H1 (cell line): Measurements from ENCODE around the gene FHIP1B. TPM values are rescaled to one million over a fixed set of nuclear protein-coding genes. Genes with fewer than 3 reads are reported as not detected.

Experiments
- CTCF ChIA-PET: fragments of 300-600 bp; sonication (Branson Sonifier 250); formaldehyde crosslinking; loops from one replicate; lab custom pipeline; 2021; ENCODE audit not compliant: partially characterized antibody; lab: Charles Lee
- POLR2A ChIA-PET: fragments of 300-600 bp; sonication (Branson Sonifier 250); formaldehyde crosslinking; loops from one replicate; lab custom pipeline; 2021; ENCODE audit warnings: inconsistent platforms; ENCODE audit not compliant: partially characterized antibody; lab: Charles Lee
- DNase-seq, 2 experiments: peaks; one replicate each; pipeline versions ENCODE4 v3.0.0 to v3.0.0-alpha.2; 2010 to 2022; ENCODE audit warnings: low spot score in 2 of 2, low read depth in 1 of 2, mixed read lengths in 1 of 2
- FAIRE-seq: peaks from 2 replicates; lab custom pipeline; 2011; peaks lifted over from hg19 to GRCh38; lab: Jason Lieb, UNC
- H2AFZ ChIP-seq: 2 replicates; pipeline ENCODE4 v1.8.1; 2012; ENCODE audit warnings: low read length, inconsistent platforms
- H2AK5ac ChIP-seq: 2 replicates; pipeline ENCODE4 v1.6.1; 2013; ENCODE audit warnings: low read depth, low read length
- H2BK120ac ChIP-seq: replicated peaks from 2 replicates; pipeline ENCODE3; 2013; ENCODE audit warnings: low read depth, low read length, inconsistent platforms
- H2BK12ac ChIP-seq: 2 replicates; pipeline ENCODE4 v1.6.1; 2013; ENCODE audit warnings: low read depth, low read length
- H2BK15ac ChIP-seq: 2 replicates; pipeline ENCODE4 v1.6.1; 2013; ENCODE audit warnings: low read length
- H2BK20ac ChIP-seq: 2 replicates; pipeline ENCODE4 v1.6.1; 2013; ENCODE audit warnings: low read length
- H2BK5ac ChIP-seq: 2 replicates; pipeline ENCODE4 v1.6.1; 2013; ENCODE audit warnings: low read depth, low read length
- H3K14ac ChIP-seq: 2 replicates; pipeline ENCODE4 v1.6.1; 2013; ENCODE audit warnings: inconsistent platforms; ENCODE audit not compliant: insufficient read length
- H3K18ac ChIP-seq: 2 replicates; pipeline ENCODE4 v1.6.1; 2013; ENCODE audit warnings: low read length; ENCODE audit errors: extremely low read depth
- H3K23ac ChIP-seq: 2 replicates; pipeline ENCODE4 v1.6.1; 2013; ENCODE audit warnings: inconsistent platforms; ENCODE audit not compliant: insufficient read length
- H3K23me2 ChIP-seq: 2 replicates; pipeline ENCODE4 v1.6.1; 2013; ENCODE audit warnings: low read depth, low read length
- H3K27ac ChIP-seq: 2 replicates; pipeline ENCODE4 v1.6.1; 2011; ENCODE audit warnings: low read depth, low read length, inconsistent platforms
- H3K27me3 ChIP-seq, 4 experiments: replicated peaks in 1 of 4; 1 replicate in 1 of 4; 2 replicates in 3 of 4; pipeline versions ENCODE4 v1.6.1 to v1.8.1; 2011 to 2013; ENCODE audit warnings: low read length in 3 of 4, mild to moderate bottlenecking in 3 of 4, inconsistent platforms in 2 of 4, mixed read lengths in 2 of 4, moderate library complexity in 1 of 4; ENCODE audit not compliant: control insufficient read depth in 3 of 4, insufficient read depth in 3 of 4; ENCODE audit errors: extremely low read depth in 1 of 4
- H3K36me3 ChIP-seq, 4 experiments: 2 replicates each; pipeline versions ENCODE4 v1.6.1 to v1.8.1; 2011 to 2013; ENCODE audit warnings: mild to moderate bottlenecking in 4 of 4, low read length in 3 of 4, moderate library complexity in 2 of 4, control low read depth in 1 of 4, inconsistent platforms in 1 of 4; ENCODE audit not compliant: insufficient read depth in 4 of 4, control insufficient read depth in 2 of 4
- H3K4ac ChIP-seq: replicated peaks from 2 replicates; pipeline ENCODE3; 2013; ENCODE audit warnings: low read length, low read depth, mixed read lengths, inconsistent platforms; ENCODE audit not compliant: insufficient read length
- H3K4me1 ChIP-seq, 4 experiments: replicated peaks in 1 of 4; 1 replicate in 1 of 4; 2 replicates in 3 of 4; pipeline versions ENCODE4 v1.6.1 to v1.8.1; 2011 to 2013; ENCODE audit warnings: low read length in 3 of 4, inconsistent platforms in 2 of 4, mixed read lengths in 1 of 4; ENCODE audit not compliant: insufficient read depth in 4 of 4, control insufficient read depth in 3 of 4
- H3K4me2 ChIP-seq, 2 experiments: 2 replicates each; pipeline versions ENCODE4 v1.6.1 to v1.8.1; 2011 to 2013; ENCODE audit warnings: low read depth in 2 of 2, low read length in 2 of 2, control low read depth in 1 of 2, inconsistent platforms in 1 of 2, mild to moderate bottlenecking in 1 of 2; ENCODE audit not compliant: insufficient read depth in 1 of 2
- H3K4me3 ChIP-seq, 4 experiments: fragments of 200-600, 300-600 bp in 1 of 4; sonication (generic), shearing (Covaris generic), sonication (Bioruptor Twin) in 1 of 4; 2 replicates each; pipeline versions ENCODE4 v1.5.1 to v1.8.1; 2011 to 2016; ENCODE audit warnings: low read length in 4 of 4, low read depth in 3 of 4, control low read depth in 2 of 4, inconsistent platforms in 2 of 4, mild to moderate bottlenecking in 2 of 4, mixed read lengths in 1 of 4, moderate library complexity in 1 of 4; ENCODE audit not compliant: insufficient read depth in 2 of 4; ENCODE audit errors: extremely low read depth in 1 of 4
- H3K56ac ChIP-seq: replicated peaks from 2 replicates; pipeline ENCODE3; 2013; ENCODE audit warnings: low read depth, mild to moderate bottlenecking, mixed read lengths, low read length, inconsistent platforms; ENCODE audit not compliant: insufficient read length
- H3K79me1 ChIP-seq: 2 replicates; pipeline ENCODE4 v1.6.1; 2013; ENCODE audit warnings: low read depth, low read length, control low read depth
- H3K79me2 ChIP-seq, 2 experiments: 2 replicates each; pipeline versions ENCODE4 v1.6.1 to v1.8.1; 2012 to 2013; ENCODE audit warnings: low read length in 2 of 2, mild to moderate bottlenecking in 2 of 2, inconsistent platforms in 1 of 2; ENCODE audit not compliant: insufficient read depth in 2 of 2, control insufficient read depth in 1 of 2
- H3K9ac ChIP-seq, 4 experiments: replicated peaks in 1 of 4; 1 replicate in 1 of 4; 2 replicates in 3 of 4; pipeline versions ENCODE4 v1.6.1 to v1.8.1; 2011 to 2013; ENCODE audit warnings: low read depth in 3 of 4, low read length in 3 of 4, control low read depth in 2 of 4, mild to moderate bottlenecking in 2 of 4, moderate library complexity in 2 of 4, inconsistent platforms in 1 of 4; ENCODE audit errors: extremely low read depth in 1 of 4
- H3K9me3 ChIP-seq, 2 experiments: 2 replicates each; pipeline versions ENCODE4 v1.6.1 to v1.8.1; 2012 to 2013; ENCODE audit warnings: mild to moderate bottlenecking in 2 of 2, moderate library complexity in 2 of 2, control low read depth in 1 of 2, inconsistent platforms in 1 of 2, low read depth in 1 of 2, low read length in 1 of 2, mixed read lengths in 1 of 2; ENCODE audit not compliant: insufficient read depth in 2 of 2
- H4K20me1 ChIP-seq, 2 experiments: replicated peaks in 1 of 2; 2 replicates each; pipeline versions ENCODE3 to v1.8.1; 2011 to 2013; ENCODE audit warnings: inconsistent platforms in 2 of 2, low read length in 2 of 2, mild to moderate bottlenecking in 1 of 2; ENCODE audit not compliant: insufficient read depth in 2 of 2, control insufficient read depth in 1 of 2
- H4K5ac ChIP-seq: 2 replicates; pipeline ENCODE4 v1.6.1; 2013; ENCODE audit warnings: low read length, low read depth, mixed read lengths, inconsistent platforms; ENCODE audit not compliant: insufficient read length
- H4K8ac ChIP-seq: 2 replicates; pipeline ENCODE4 v1.8.0; 2013; ENCODE audit warnings: mild to moderate bottlenecking, moderate library complexity, low read length, inconsistent platforms; ENCODE audit not compliant: insufficient read depth; ENCODE audit errors: extremely low read depth
- H4K91ac ChIP-seq: replicated peaks from 2 replicates; pipeline ENCODE3; 2013; ENCODE audit warnings: low read length, mixed read lengths, inconsistent platforms; ENCODE audit not compliant: insufficient read length
- CTCF ChIP-seq, 3 experiments: IDR thresholded peaks; 1 replicate in 2 of 3; 2 replicates in 1 of 3; pipeline versions ENCODE4 v1.5.1 to v1.6.1; 2011; ENCODE audit warnings: low read length in 3 of 3, mild to moderate bottlenecking in 3 of 3, inconsistent platforms in 2 of 3, low read depth in 1 of 3, moderate library complexity in 1 of 3; ENCODE audit not compliant: insufficient read depth in 1 of 3; ENCODE audit errors: control extremely low read depth in 1 of 3
- GTF2F1 ChIP-seq: IDR thresholded peaks from 2 replicates; pipeline ENCODE4 v1.6.1; 2012; ENCODE audit warnings: low read depth, low read length, improper control_type of control experiment, borderline replicate concordance
- MAFK ChIP-seq: IDR thresholded peaks from 2 replicates; pipeline ENCODE4 v1.6.1; 2012; ENCODE audit warnings: low read depth, mild to moderate bottlenecking, improper control_type of control experiment, low read length
- NANOG ChIP-seq: IDR thresholded peaks from 2 replicates; pipeline ENCODE4 v1.6.1; 2011; ENCODE audit warnings: low read length, low read depth, mild to moderate bottlenecking, inconsistent platforms; ENCODE audit not compliant: insufficient read depth, poor library complexity, severe bottlenecking
- SIRT6 ChIP-seq: IDR thresholded peaks from one replicate; pipeline ENCODE4 v1.7.1; 2012; ENCODE audit warnings: low read length, inconsistent platforms
- SP2 ChIP-seq: IDR thresholded peaks from 2 replicates; pipeline ENCODE4 v1.6.1; 2012; ENCODE audit warnings: mild to moderate bottlenecking, low read length, inconsistent platforms
- WGBS, 2 experiments: shearing (Covaris generic) in 1 of 2; methylation state at CpG; one replicate each; pipeline versions ENCODE4 v1.1.6 to v1.1.7; 2013 to 2015; ENCODE audit warnings: low lambda C conversion rate in 2 of 2, mixed read lengths in 2 of 2, inconsistent platforms in 1 of 2, low coverage in 1 of 2, missing lambda C conversion rate in 1 of 2; ENCODE audit not compliant: insufficient replicate concordance in 2 of 2, insufficient coverage in 1 of 2, insufficient read length in 1 of 2; ENCODE audit errors: extremely low coverage in 1 of 2, missing lambda C conversion rate in 1 of 2; 5-methylcytosine and 5-hydroxymethylcytosine counted together
- polyA plus RNA-seq, 7 experiments: library from polyadenylated mRNA; depleted of rRNA in 3 of 7; stranded (reverse) in 5 of 7; unstranded in 2 of 7; fragments of >200 nt in 5 of 7; fragments of 200-250 nt in 2 of 7; gene quantifications; 1 replicate in 5 of 7; 2 replicates in 1 of 7; 4 replicates in 1 of 7; pipeline versions ENCODE4 v1.2.1 to v1.2.3, GENCODE V29; 2011 to 2013; ENCODE audit warnings: missing spikeins in 2 of 7, mixed read lengths in 2 of 7
- total RNA-seq: library from RNA; stranded (reverse); fragmentation: NEBNext Ultra II Directional; extraction: Animal tissue kit (Norgen Biotek cat#: 25700); gene quantifications from 2 replicates; pipeline ENCODE4 v1.2.1, GENCODE V29; 2021

The FHIP1B gene
- total and polyA plus RNA-seq, 2 of the 8 experiments (the other 6 are each of a cell fraction or from before 2014, with no cell fraction given): 16.8 to 41.9 TPM

DNA sequence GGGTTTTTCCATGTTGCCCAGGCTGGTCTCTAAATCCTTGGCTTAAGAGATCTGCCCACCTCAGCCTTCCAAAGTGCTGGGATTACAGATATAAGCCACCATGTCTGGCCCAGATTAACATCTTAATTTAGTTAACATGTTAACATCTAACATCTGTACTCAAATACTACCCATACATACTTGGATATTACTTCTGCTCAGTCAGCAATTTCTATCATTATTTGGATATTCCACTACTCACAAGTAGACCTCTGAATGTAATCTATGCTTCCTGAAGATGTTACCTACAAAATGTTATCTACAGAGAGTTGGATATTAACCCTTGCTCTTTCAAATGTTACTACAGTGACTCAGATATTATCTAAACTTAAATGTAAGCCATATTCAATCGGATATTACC is 29.2 kb upstream of the FHIP1B start:
- CTCF ChIA-PET: interaction anchor here (1.6 to 14.4 kb wide), 3 partner anchors 12 to 99 kb away, joined by 5 to 166 read pairs (median 84); no protein-coding TSS in a partner anchor
- H3K27ac ChIP-seq: no peak overlapping the region
- H2BK15ac ChIP-seq: no peak overlapping the region
- H2BK5ac ChIP-seq: no peak overlapping the region
- no peaks in the 10 kb centered on the region for H4K20me1 ChIP-seq
- POLR2A ChIA-PET: interaction anchor here (0.6 kb wide), 1 partner anchor 129 kb away, joined by 3 read pairs; no protein-coding TSS in a partner anchor
- H4K5ac ChIP-seq: no peak overlapping the region
- no peak overlapping the region for H2BK120ac ChIP-seq
- H2BK20ac ChIP-seq: no peak overlapping the region
- no peaks in the 10 kb centered on the region for H3K36me3 ChIP-seq
- H3K9me3 ChIP-seq: no peaks in the 10 kb centered on the region
- H2AK5ac ChIP-seq: no peak overlapping the region
- WGBS, 2 experiments: 89% methylated on average over 1 of the region's 1 CpG; no CpG with 5 or more reads in 1 of the 2 experiments
- no peak overlapping the region for H4K91ac ChIP-seq
- H3K56ac ChIP-seq: no peak overlapping the region
- no peak overlapping the region for H3K4ac ChIP-seq
- H3K79me1 ChIP-seq: no peaks in the 10 kb centered on the region
- FAIRE-seq (no peak), DNase-seq (no peak)
- H2BK12ac ChIP-seq: no peak overlapping the region
- no peak overlapping the region for H4K8ac ChIP-seq
- peaks cover 10 to 37% (median 24%) of the 10 kb centered on the region in 4 experiments for H3K27me3 ChIP-seq
- H3K4me3 ChIP-seq: no peak overlapping the region
- no peaks in the 10 kb centered on the region for H3K79me2 ChIP-seq
- no peak overlapping the region for H3K23ac ChIP-seq
- peaks cover 0 to 13% (median 7%) of the 10 kb centered on the region in 4 experiments; a peak in 6 of 7 replicates for H3K4me1 ChIP-seq
- H3K18ac ChIP-seq: no peak overlapping the region
- TF ChIP-seq SIRT6: no peak
- TF ChIP-seq CTCF (IDR thresholded peaks at IDR 0.05; ENCODE audit: control extremely low read depth in 1 of 3, insufficient read depth in 1 of 3, low read depth in 1 of 3, low read length in 3 of 3): no peak
- peak; percentile 67; the same call in 1 of the 2 replicates for TF ChIP-seq MAFK
- TF ChIP-seq SP2: no peak
- TF ChIP-seq GTF2F1: no peak
- TF ChIP-seq NANOG: no peak
- H2AFZ ChIP-seq: no peak overlapping the region
- no peak overlapping the region for H3K4me2 ChIP-seq
- H3K14ac ChIP-seq: no peak overlapping the region
- no peak overlapping the region for H3K9ac ChIP-seq
- peaks cover 12% of the 10 kb centered on the region; the same call in 1 of the 2 replicates for H3K23me2 ChIP-seq
